ENCODE measurements around the gene FAAP20.

Gene FAAP20

GRCh38 chr1:2229911-2230731, 35.5 kb upstream of the FAAP20 start:
- DNase-seq = no peak

DNA sequence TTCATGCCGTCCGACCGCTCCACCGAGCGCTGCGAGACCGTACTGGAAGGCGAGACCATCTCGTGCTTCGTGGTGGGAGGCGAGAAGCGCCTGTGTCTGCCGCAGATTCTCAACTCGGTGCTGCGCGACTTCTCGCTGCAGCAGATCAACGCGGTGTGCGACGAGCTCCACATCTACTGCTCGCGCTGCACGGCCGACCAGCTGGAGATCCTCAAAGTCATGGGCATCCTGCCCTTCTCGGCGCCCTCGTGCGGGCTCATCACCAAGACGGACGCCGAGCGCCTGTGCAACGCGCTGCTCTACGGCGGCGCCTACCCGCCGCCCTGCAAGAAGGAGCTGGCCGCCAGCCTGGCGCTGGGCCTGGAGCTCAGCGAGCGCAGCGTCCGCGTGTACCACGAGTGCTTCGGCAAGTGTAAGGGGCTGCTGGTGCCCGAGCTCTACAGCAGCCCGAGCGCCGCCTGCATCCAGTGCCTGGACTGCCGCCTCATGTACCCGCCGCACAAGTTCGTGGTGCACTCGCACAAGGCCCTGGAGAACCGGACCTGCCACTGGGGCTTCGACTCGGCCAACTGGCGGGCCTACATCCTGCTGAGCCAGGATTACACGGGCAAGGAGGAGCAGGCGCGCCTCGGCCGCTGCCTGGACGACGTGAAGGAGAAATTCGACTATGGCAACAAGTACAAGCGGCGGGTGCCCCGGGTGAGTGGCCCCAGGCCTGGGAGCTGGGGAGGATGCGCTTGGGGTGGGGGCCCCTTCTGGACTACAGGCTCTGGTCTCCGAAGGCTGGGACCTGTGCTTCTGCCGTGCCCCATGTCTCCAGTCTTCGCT, 34.7 kb upstream of the FAAP20 start:
- no peak for DNase-seq

DNA sequence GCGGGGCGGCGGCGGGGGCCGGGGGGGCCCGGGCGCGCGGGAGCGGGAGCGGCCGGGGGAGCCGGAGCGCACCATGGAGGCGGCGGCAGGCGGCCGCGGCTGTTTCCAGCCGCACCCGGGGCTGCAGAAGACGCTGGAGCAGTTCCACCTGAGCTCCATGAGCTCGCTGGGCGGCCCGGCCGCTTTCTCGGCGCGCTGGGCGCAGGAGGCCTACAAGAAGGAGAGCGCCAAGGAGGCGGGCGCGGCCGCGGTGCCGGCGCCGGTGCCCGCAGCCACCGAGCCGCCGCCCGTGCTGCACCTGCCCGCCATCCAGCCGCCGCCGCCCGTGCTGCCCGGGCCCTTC, 34.1 kb upstream of the FAAP20 start:
- no peak for DNase-seq

DNA sequence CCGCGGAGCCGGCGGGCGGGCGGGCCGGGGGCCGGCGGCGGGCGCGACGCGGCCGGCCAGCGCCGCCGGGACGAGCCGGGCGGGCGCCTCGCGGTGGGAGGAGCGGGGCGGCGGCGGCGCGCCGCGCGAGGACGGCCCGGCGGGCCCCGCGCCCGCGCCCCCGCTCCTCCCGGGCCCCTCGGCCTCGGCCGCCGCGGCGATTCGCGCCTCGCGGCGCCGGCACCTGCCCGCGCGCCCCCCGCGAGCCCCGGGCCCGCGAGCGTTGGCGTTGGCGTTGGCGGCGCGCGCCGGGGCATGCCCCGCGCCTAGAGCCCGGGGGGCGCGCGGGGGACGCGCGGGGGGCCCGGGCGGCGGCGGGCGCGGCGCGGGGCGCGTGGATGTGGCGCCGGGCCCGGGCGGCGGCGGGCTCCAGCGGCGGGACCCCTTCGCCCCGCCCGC, 33.6 kb upstream of the FAAP20 start, which contains the start of gene SKI:
Gene SKI (plus strand): TSS at position 163 of the 438 bp plus-strand sequence. CDS start 448 bp downstream, outside the sequence.
- no peak for DNase-seq

- DNase-seq = peak; percentile 77
Observed at GRCh38 chr1:2227346-2228156, 33.0 kb upstream of the FAAP20 start.

- DNase-seq = no peak
Observed at GRCh38 chr1:2226525-2227345, 32.2 kb upstream of the FAAP20 start.

DNA sequence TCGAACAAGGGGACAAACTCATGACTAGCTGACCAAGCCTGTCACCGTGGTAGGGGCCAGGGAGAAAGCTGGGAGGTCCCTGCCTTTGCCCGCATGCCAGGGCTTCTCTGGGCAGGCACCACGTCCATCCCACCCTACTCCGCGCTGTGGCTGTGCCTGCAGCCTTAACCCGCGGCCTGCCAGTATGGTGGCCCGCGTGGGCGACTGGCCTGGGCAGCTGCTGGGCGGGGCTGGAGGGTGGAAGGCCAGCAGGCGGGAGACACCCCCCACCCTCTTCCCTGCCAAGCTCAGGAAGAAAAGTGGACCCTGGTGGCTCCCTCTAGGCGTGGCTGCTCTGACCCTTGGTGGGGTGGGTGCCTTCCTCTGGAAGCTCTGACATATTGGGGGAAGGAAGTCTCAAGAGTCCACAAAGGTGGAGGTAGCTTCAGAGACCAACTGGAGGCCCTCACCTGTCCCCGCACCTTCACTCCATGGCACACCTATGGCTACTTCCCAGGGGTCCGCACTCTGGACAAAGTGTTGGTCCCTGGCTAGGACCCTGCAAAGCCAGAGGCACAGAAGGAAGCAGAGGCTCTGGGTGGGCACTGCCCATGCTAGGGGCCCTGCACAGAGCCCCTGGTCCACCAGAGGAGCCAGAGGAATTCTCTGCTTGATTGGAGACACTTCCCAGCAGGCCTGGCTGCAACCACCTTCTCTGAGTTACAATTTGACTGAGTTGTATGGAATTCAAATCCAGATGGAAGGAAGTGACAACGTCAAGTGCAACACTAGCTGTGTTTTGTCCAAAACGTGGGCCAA, 30.3 kb upstream of the FAAP20 start:
- no peak for DNase-seq

- no peak for DNase-seq
Observed at GRCh38 chr1:2224170-2224584, 29.6 kb upstream of the FAAP20 start.

GRCh38 chr1:2221271-2221670, 26.7 kb upstream of the FAAP20 start:
- DNase-seq = no peak

- no peak for DNase-seq
Observed at GRCh38 chr1:2216767-2217058, 22.1 kb upstream of the FAAP20 start.

- no peak for DNase-seq
Observed at GRCh38 chr1:2215909-2216766, 21.6 kb upstream of the FAAP20 start.

DNA sequence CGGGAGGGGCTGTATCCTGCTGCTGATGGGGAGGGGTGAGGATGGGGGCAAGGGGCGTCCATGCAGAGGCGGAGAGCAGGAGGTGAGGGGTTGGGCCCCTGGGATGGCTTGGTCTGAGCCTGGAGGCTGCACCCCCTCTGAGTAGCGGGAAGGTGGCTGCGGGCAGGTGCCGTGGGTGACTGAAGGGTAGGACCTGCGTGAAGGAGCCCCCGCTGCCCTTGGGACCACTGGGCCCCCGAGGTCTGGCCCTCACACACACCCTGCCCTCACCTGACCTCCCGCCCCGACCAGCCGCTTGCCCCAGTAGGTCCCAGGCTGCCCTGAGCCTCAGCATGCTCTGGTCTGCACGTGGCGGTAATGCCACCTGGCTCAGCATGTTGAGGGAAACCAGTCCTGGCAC, 20.8 kb upstream of the FAAP20 start:
- no peak for DNase-seq

GRCh38 chr1:2214541-2215241, 20.1 kb upstream of the FAAP20 start:
- no peak for DNase-seq

DNA sequence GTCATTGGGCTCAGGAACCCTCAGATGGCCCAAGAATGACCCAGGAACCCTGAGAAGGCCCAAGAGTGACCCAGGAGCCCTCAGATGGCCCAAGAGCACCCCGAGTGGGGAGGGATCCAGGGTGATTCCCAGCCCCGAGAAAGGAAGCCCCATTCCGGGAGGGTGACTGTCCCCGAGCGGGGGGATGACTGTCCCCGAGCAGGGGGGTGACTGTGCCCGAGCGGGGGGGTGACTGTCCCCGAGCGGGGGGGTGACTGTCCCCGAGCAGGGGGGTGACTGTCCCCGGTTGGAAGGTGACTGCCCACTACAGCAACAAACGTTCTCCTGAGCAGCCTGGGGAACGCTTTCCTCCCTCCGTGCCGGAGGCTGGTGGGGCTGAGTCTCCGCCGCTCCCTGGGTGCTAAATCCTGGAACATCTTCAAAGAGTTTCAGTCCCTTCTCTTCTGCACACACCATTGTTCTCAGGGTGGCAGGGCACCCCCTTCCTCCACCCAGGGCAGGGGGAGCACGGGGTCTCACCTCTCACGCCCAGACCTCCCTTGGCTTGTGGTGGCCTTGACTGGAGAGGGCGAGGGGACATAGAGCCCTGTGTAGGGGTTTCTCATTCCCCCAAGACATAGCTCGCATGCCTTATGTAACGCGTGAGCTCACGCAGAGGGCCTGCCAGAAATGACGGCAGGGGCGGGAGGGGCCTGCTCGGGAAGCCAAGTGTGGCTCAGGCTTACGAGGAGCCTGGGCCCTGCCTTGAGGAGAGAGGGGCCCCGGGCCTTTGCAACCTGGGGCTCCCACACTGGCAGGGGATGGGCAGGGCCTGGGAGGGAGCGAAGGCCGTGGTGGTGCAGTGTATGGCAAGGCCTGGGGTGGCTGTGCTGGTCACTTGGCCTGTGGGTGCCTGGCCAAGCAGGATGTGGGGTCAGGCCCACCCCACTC, 19.3 kb upstream of the FAAP20 start:
- DNase-seq = no peak

DNA sequence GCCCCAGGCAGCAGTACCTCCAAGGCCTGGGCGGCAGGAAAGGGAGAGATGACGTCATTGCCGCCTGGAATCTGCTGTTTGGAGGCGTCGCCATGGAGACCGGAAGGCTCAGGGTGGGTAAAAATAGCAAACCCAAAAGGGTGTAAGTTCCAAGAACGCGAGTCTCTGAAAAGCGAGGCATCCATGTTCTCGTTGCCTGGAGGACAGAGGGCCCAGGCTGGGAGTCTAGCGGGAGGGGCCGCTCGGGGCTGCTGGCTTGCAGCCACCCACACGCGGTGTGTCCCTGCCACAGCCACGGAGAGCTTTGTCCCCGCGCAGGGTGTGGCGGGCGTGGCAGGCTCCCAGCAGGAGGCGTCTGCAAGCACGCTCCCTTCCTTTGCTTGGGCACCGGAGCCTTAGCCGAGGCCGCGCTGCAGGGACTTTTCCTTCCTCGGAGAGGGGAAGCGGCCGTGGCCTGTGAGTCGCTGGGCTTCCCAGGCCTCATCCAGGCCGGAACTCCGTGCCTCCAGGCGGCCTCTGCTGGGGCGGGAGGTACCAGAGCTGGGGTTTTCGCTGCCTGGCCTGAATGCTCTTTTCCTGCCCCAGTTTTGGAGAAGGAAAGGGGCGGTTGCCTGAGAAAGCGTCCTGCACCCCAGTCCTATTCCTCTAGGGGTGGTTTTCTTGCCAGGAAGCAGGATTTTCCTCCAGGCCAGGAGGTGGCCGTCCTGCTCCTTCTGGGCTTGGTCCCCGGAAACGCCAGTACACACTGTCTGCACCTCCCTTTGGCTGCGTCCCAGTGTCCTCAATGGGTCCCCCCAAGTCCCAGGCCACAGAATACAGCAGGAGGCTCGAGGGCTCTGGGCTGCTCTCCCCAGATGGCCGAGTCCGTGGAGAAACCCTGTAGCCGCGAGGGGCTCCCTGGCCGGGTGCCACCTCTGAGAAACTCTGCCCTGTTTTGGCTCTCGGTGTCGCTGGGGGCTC, 18.2 kb upstream of the FAAP20 start:
- no peak for DNase-seq

DNA sequence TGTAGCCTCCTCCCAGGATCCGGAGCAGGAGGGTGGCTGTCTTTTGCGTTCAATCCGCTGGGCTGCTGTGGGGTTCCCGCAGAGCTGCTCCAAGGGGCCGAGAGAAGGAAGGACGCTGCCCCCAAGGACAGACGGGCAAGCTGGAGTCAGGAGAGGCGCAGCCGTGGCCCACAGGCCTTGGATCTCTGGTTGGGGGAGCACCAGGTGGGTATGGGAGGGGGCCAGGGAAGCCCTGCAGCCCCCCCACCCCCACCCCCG, 17.6 kb upstream of the FAAP20 start:
- DNase-seq = no peak

DNA sequence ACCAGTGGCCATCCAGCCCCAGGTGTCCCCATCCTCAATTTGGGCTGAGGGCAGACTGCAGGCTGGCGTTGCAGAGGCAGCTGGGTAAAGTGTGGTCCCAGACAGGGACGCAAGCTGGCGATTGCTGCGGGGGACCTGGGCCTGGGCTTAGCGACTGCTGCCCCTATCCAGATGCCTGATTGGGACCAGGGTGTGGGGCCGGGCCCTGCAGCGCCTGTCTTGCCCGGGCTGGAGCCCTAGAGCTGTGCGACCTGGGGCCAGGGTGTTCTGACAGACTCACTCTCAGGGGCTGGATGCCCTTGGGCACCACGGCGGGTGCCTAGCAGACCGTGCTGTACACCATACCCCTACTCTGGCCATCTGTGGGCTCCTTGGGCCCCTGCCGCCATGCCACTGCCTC, 16.2 kb upstream of the FAAP20 start:
- DNase-seq = no peak

GRCh38 chr1:2210084-2210653, 15.6 kb upstream of the FAAP20 start:
- DNase-seq = no peak
